HepG2 (cell line): ENCODE measurements around the gene GPR137. TPM values are rescaled to one million over a fixed set of nuclear protein-coding genes. Genes with fewer than 3 reads are reported as not detected.

ENCODE experiments used
- BRCA1 ChIP-seq: sonication (generic); formaldehyde crosslinking; IDR thresholded peaks from 2 replicates; pipeline ENCODE4 v1.4.0; 2020; ENCODE audit warnings: missing genetic modification reagents
- FOXC1 ChIP-seq: sonication (generic); formaldehyde crosslinking; IDR thresholded peaks from 2 replicates; pipeline ENCODE4 v1.8.0; 2022; ENCODE audit warnings: mild to moderate bottlenecking, missing genetic modification reagents, borderline replicate concordance
- HIVEP1 ChIP-seq: sonication (generic); formaldehyde crosslinking; IDR thresholded peaks from 2 replicates; pipeline ENCODE4 v1.4.0; 2020; ENCODE audit warnings: mild to moderate bottlenecking, missing genetic modification reagents
- HMGA1 ChIP-seq: sonication (generic); formaldehyde crosslinking; conservative IDR thresholded peaks from 2 replicates; pipeline ENCODE4 v1.4.0; 2020; ENCODE audit warnings: missing genetic modification reagents
- HOXA3 ChIP-seq: sonication (generic); formaldehyde crosslinking; IDR thresholded peaks from 2 replicates; pipeline ENCODE4 v1.5.0; 2020; ENCODE audit warnings: missing genetic modification reagents
- KLF11 ChIP-seq: IDR thresholded peaks from 2 replicates; pipeline ENCODE4 v1.6.1; 2016; ENCODE audit warnings: missing compliant biosample characterization
- MEF2D ChIP-seq: sonication (generic); formaldehyde crosslinking; IDR thresholded peaks from 2 replicates; pipeline ENCODE4 v1.5.1; 2020; ENCODE audit warnings: mild to moderate bottlenecking, missing genetic modification reagents
- MTA1 ChIP-seq: sonication (generic); formaldehyde crosslinking; IDR thresholded peaks from 2 replicates; pipeline ENCODE4 v1.4.0; 2020; ENCODE audit warnings: missing genetic modification reagents, mild to moderate bottlenecking, borderline replicate concordance
- MYC ChIP-seq: sonication (generic); formaldehyde crosslinking; IDR thresholded peaks from 2 replicates; pipeline ENCODE4 v1.9.0; 2021; ENCODE audit warnings: missing genetic modification reagents, borderline replicate concordance
- NFE2L1 ChIP-seq: sonication (generic); formaldehyde crosslinking; IDR thresholded peaks from 2 replicates; pipeline ENCODE4 v1.4.0; 2020; ENCODE audit warnings: missing genetic modification reagents, mild to moderate bottlenecking, borderline replicate concordance
- NRL ChIP-seq: sonication (generic); formaldehyde crosslinking; IDR thresholded peaks from 2 replicates; pipeline ENCODE4 v1.5.0; 2020; ENCODE audit warnings: missing genetic modification reagents, mild to moderate bottlenecking, moderate library complexity, borderline replicate concordance
- RFX1 ChIP-seq: fragments of 450-650 bp; IDR thresholded peaks from 2 replicates; pipeline ENCODE4 v1.6.1; 2017
- TP53 ChIP-seq: sonication (generic); formaldehyde crosslinking; conservative IDR thresholded peaks from 2 replicates; pipeline ENCODE4 v1.4.0; 2020; ENCODE audit warnings: missing genetic modification reagents
- WIZ ChIP-seq: sonication (generic); formaldehyde crosslinking; IDR thresholded peaks from 2 replicates; pipeline ENCODE4 v1.5.1; 2020; ENCODE audit warnings: mild to moderate bottlenecking, missing genetic modification reagents
- ZNF256 ChIP-seq: sonication (generic); formaldehyde crosslinking; conservative IDR thresholded peaks from 2 replicates; pipeline ENCODE4 v1.4.0; 2020; ENCODE audit warnings: missing genetic modification reagents
- ZNF530 ChIP-seq: sonication (generic); formaldehyde crosslinking; IDR thresholded peaks from 2 replicates; pipeline ENCODE4 v1.5.0; 2020; ENCODE audit warnings: low read depth, mild to moderate bottlenecking, missing genetic modification reagents
- ZNF720 ChIP-seq: sonication (generic); formaldehyde crosslinking; IDR thresholded peaks from 2 replicates; pipeline ENCODE4 v1.4.0; 2020; ENCODE audit warnings: missing genetic modification reagents
- ZSCAN9 ChIP-seq: IDR thresholded peaks from 2 replicates; pipeline ENCODE4 v1.6.1; 2016; ENCODE audit warnings: borderline replicate concordance
- polyA plus RNA-seq, 8 experiments: library from polyadenylated mRNA; depleted of rRNA in 3 of 8; stranded (reverse) in 7 of 8; unstranded in 1 of 8; fragments of >200 nt; fragmentation: Illumina TruSeq in 4 of 8; extraction: Trizol in 4 of 8; gene quantifications; 2 replicates each; pipeline versions ENCODE4 v1.2.1 to v1.2.3, GENCODE V29; 2011 to 2016; ENCODE audit warnings: low read depth in 4 of 8, missing spikeins in 1 of 8, mixed read lengths in 1 of 8; ENCODE audit not compliant: insufficient read depth in 1 of 8
- total RNA-seq, 5 experiments: library from RNA; depleted of rRNA; stranded (reverse); fragments of >200 nt; fragmentation: Illumina TruSeq; extraction: Trizol; gene quantifications; 2 replicates each; pipeline ENCODE4 v1.2.3, GENCODE V29; 2016; ENCODE audit warnings: low read depth in 1 of 5
- TF ChIP-seq, protein P1 (sequence below): sonication (generic); formaldehyde crosslinking; IDR thresholded peaks from 2 replicates; pipeline ENCODE4 v1.8.0; 2022; ENCODE audit warnings: mild to moderate bottlenecking, missing genetic modification reagents, moderate library complexity
- TF ChIP-seq, protein P2 (sequence below): sonication (generic); formaldehyde crosslinking; conservative IDR thresholded peaks from 2 replicates; pipeline ENCODE4 v1.4.0; 2020; ENCODE audit warnings: missing genetic modification reagents
- TF ChIP-seq, protein P3 (sequence below): sonication (generic); formaldehyde crosslinking; IDR thresholded peaks from 2 replicates; pipeline ENCODE4 v1.9.0; 2021; ENCODE audit warnings: missing genetic modification reagents, mild to moderate bottlenecking, borderline replicate concordance
- TF ChIP-seq, protein P4 (sequence below): fragments of 450-650 bp; IDR thresholded peaks from 2 replicates; pipeline ENCODE4 v1.6.1; 2017
- TF ChIP-seq, protein P5 (sequence below): sonication (generic); formaldehyde crosslinking; IDR thresholded peaks from 2 replicates; pipeline ENCODE4 v1.5.0; 2020; ENCODE audit warnings: mild to moderate bottlenecking, missing genetic modification reagents

Gene GPR137
- total and polyA plus RNA-seq, 2 of the 13 experiments (the other 11 are each of a cell fraction or from before 2014, with no cell fraction given): 8.5 to 13.2 TPM

DNA sequence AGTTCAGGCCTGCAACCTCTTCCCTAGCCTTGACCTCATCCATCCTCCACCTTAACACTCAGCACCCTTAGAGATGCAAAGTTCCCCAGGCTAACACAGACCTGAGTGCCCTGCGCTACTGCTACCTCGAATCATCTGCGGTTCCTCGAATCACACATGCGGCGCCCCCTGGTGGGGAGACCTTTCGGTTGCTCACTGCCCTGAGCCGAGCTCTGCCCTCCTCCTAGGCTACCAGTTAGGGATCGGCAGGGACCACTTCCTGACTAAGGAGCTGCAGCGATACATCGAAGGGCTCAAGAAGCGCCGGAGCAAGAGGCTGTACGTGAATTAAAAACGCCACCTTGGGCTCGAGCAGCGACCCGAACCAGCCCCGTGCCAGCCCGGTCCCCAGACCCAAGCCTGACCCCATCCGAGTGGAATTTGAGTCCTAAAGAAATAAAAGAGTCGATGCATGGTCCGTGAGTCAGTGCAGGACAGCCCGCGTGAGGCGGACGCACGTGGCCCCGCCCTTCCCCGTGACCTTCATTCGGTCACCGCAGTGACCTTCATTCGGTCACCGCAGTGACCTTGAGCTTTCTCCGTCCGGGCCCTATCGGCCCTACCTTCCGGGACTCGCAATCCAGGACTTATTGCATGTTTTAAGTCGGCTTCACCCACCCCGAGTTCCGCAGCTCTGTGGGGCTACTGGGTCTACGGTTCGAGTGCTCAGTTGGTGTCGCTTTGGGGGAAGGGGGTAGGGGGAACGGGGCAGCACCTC lies 18.8 kb downstream of the GPR137 start (continued):
- TF ChIP-seq, protein P1, sequence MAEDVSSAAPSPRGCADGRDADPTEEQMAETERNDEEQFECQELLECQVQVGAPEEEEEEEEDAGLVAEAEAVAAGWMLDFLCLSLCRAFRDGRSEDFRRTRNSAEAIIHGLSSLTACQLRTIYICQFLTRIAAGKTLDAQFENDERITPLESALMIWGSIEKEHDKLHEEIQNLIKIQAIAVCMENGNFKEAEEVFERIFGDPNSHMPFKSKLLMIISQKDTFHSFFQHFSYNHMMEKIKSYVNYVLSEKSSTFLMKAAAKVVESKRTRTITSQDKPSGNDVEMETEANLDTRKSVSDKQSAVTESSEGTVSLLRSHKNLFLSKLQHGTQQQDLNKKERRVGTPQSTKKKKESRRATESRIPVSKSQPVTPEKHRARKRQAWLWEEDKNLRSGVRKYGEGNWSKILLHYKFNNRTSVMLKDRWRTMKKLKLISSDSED (CRISPR knock-in tag): no peak
- TF ChIP-seq TP53 (CRISPR knock-in tag) (peak; percentile 79; the same call in 1 of the 2 replicates), ZSCAN9 (CRISPR knock-in tag) (peak; percentile 13; the same call in 1 of the 2 replicates), MTA1 (CRISPR knock-in tag) (peak; percentile 17; the same call in 1 of the 2 replicates), NRL (CRISPR knock-in tag) (no peak), ZNF530 (no peak), HOXA3 (CRISPR knock-in tag) (peak; percentile 55), BRCA1 (CRISPR knock-in tag) (0 out of 2 replicates have a peak, but pooled peaks have one; percentile 51), FOXC1 (CRISPR knock-in tag) (no peak), ZNF720 (CRISPR knock-in tag) (no peak), WIZ (CRISPR knock-in tag) (no peak), KLF11 (CRISPR knock-in tag) (0 out of 2 replicates have a peak, but pooled peaks have one; percentile 29), MYC (CRISPR knock-in tag) (peak; percentile 79), HMGA1 (no peak), NFE2L1 (CRISPR knock-in tag) (peak; percentile 56; the same call in 1 of the 2 replicates), HIVEP1 (CRISPR knock-in tag) (peak; percentile 26), ZNF256 (CRISPR knock-in tag) (0 out of 2 replicates have a peak, but pooled peaks have one; percentile 37), MEF2D (CRISPR knock-in tag) (peak; percentile 70; the same call in 1 of the 2 replicates), RFX1 (no peak)
- TF ChIP-seq, protein P2, sequence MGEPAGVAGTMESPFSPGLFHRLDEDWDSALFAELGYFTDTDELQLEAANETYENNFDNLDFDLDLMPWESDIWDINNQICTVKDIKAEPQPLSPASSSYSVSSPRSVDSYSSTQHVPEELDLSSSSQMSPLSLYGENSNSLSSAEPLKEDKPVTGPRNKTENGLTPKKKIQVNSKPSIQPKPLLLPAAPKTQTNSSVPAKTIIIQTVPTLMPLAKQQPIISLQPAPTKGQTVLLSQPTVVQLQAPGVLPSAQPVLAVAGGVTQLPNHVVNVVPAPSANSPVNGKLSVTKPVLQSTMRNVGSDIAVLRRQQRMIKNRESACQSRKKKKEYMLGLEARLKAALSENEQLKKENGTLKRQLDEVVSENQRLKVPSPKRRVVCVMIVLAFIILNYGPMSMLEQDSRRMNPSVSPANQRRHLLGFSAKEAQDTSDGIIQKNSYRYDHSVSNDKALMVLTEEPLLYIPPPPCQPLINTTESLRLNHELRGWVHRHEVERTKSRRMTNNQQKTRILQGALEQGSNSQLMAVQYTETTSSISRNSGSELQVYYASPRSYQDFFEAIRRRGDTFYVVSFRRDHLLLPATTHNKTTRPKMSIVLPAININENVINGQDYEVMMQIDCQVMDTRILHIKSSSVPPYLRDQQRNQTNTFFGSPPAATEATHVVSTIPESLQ: no peak
- TF ChIP-seq, protein P3, sequence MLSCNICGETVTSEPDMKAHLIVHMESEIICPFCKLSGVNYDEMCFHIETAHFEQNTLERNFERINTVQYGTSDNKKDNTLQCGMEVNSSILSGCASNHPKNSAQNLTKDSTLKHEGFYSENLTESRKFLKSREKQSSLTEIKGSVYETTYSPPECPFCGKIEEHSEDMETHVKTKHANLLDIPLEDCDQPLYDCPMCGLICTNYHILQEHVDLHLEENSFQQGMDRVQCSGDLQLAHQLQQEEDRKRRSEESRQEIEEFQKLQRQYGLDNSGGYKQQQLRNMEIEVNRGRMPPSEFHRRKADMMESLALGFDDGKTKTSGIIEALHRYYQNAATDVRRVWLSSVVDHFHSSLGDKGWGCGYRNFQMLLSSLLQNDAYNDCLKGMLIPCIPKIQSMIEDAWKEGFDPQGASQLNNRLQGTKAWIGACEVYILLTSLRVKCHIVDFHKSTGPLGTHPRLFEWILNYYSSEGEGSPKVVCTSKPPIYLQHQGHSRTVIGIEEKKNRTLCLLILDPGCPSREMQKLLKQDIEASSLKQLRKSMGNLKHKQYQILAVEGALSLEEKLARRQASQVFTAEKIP (CRISPR knock-in tag): no peak
- TF ChIP-seq, protein P4, sequence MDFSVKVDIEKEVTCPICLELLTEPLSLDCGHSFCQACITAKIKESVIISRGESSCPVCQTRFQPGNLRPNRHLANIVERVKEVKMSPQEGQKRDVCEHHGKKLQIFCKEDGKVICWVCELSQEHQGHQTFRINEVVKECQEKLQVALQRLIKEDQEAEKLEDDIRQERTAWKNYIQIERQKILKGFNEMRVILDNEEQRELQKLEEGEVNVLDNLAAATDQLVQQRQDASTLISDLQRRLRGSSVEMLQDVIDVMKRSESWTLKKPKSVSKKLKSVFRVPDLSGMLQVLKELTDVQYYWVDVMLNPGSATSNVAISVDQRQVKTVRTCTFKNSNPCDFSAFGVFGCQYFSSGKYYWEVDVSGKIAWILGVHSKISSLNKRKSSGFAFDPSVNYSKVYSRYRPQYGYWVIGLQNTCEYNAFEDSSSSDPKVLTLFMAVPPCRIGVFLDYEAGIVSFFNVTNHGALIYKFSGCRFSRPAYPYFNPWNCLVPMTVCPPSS: no peak
- TF ChIP-seq, protein P5, sequence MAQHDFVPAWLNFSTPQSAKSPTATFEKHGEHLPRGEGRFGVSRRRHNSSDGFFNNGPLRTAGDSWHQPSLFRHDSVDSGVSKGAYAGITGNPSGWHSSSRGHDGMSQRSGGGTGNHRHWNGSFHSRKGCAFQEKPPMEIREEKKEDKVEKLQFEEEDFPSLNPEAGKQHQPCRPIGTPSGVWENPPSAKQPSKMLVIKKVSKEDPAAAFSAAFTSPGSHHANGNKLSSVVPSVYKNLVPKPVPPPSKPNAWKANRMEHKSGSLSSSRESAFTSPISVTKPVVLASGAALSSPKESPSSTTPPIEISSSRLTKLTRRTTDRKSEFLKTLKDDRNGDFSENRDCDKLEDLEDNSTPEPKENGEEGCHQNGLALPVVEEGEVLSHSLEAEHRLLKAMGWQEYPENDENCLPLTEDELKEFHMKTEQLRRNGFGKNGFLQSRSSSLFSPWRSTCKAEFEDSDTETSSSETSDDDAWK: no peak
